HTR-8/SVneo (cell line): ENCODE results near the gene DZIP1.
A peak's percentile ranks its signal among the peaks of the same experiment; 100 is the strongest.
"Not testable (repeated sequence)": the region's sequence is repeated elsewhere in the genome, so short reads cannot be mapped to it uniquely, and the experiment has no call there.

Source experiments
- DNase-seq: peaks from one replicate; pipeline ENCODE4 v3.0.0; 2011; ENCODE audit warnings: low spot score, mixed read lengths; ENCODE audit not compliant: insufficient read length
- FAIRE-seq: peaks from 2 replicates; lab custom pipeline; 2011; peaks lifted over from hg19 to GRCh38; lab: Jason Lieb, UNC

The DZIP1 gene, protein sequence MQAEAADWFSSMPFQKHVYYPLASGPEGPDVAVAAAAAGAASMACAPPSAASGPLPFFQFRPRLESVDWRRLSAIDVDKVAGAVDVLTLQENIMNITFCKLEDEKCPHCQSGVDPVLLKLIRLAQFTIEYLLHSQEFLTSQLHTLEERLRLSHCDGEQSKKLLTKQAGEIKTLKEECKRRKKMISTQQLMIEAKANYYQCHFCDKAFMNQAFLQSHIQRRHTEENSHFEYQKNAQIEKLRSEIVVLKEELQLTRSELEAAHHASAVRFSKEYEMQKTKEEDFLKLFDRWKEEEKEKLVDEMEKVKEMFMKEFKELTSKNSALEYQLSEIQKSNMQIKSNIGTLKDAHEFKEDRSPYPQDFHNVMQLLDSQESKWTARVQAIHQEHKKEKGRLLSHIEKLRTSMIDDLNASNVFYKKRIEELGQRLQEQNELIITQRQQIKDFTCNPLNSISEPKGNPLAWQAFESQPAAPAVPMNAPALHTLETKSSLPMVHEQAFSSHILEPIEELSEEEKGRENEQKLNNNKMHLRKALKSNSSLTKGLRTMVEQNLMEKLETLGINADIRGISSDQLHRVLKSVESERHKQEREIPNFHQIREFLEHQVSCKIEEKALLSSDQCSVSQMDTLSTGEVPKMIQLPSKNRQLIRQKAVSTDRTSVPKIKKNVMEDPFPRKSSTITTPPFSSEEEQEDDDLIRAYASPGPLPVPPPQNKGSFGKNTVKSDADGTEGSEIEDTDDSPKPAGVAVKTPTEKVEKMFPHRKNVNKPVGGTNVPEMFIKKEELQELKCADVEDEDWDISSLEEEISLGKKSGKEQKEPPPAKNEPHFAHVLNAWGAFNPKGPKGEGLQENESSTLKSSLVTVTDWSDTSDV

DNA sequence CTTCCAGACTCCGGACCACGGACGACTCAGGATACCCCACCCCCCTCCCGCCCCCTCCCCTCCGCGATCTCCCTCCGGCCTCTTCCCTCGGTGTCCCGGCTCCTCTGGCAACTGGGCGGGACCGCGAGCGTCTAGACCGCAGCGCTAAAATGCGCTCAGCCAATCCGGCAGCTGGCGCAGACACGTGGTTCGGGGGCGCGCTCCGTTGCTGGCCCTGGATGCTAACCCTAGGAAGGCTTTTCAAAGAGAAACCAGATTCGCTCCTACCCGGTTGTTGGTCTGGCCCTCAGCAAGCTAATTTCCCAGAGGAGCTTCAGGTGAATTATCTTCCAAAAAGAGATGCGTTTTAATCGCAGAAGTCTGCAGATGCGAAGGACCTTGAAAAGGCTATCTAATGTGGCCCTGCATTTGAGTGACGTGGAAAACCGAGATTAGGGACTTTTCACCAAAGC is at the start of gene DZIP1:
TSS of gene DZIP1 (minus strand) at position 106 of the 452 bp plus-strand sequence. CDS start 2,677 bp downstream, outside the sequence.
- DNase-seq (peak; percentile 75), FAIRE-seq (no peak)

DNA sequence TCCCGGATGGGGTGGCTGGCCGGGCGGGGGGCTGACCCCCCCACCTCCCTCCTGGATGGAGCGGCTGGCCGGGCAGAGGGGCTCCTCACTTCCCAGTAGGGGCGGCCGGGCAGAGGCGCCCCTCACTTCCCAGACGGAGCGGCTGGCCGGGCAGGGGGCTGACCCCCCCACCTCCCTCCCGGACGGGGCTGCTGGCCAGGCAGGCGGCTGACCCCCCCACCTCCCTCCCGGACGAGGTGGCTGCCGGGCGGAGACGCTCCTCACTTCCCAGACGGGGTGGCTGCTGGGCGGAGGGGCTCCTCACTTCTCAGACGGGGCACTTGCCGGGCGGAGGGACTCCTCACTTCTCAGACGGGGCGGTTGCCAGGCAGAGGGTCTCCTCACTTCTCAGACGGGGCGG is 46.5 kb upstream of the DZIP1 start:
- DNase-seq, FAIRE-seq: not testable (repeated sequence)

DNA sequence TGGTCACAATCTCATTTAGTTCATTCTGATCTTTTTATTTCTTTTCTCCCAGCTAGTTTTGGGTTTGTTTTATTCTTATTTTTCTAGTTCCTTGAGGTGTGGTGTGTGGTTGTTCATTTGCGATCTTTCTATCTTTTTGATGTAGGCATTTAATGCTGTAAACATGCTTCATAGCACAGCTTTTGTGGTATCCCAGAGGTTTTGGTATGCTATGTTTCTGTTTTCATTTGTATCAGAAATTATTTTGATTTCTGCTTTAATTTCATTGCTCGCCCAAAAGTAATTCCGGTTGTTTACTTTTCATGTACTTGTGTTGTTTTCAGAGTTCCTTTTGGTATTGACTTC is 45.0 kb upstream of the DZIP1 start:
- no peak for FAIRE-seq

DNA sequence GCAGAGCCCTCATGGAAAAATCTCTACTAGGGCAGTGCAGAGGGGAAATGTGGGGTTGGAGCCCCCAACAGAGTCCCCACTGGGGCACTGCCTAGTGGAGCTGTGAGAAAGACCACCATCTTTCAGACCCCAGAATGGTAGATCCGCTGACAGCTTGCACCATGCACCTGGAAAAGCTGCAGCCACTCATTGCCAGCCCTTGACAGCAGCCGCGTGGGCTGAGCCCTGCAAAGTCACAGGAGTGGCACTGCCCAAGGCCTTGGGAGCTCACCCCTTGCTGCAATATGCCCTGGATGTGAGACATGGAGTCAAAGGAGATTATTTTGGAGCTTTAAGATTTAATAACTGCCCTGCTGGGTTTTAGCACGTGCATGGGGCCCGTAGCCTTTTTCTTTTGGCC is 40.5 kb upstream of the DZIP1 start:
- not testable (repeated sequence) for FAIRE-seq

More for the DNA sequence above, 45.0 kb upstream of the DZIP1 start:
- DNase-seq: no peak

DNA sequence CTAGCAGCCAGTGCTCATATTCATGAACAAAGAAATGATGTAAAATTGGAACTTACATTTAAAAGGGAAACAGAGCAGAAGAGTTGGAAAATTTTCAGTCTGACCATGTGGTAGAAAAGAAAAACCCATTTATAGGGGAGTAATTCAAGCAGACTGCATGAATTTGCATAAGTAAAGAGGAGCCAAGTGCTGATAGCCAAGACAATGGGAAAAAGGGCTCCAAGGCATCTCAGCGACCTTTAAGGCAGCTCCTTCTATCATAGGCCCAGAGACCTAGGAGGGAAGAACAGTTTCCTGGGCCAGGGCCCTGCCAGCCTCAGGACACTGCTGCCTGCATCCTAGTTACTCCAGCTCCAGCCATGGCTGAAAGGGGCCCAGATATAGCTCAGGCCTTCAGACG is 39.9 kb upstream of the DZIP1 start:
- FAIRE-seq (no peak), DNase-seq (no peak)

More for the DNA sequence above, 40.5 kb upstream of the DZIP1 start:
- not testable (repeated sequence) for DNase-seq

DNA sequence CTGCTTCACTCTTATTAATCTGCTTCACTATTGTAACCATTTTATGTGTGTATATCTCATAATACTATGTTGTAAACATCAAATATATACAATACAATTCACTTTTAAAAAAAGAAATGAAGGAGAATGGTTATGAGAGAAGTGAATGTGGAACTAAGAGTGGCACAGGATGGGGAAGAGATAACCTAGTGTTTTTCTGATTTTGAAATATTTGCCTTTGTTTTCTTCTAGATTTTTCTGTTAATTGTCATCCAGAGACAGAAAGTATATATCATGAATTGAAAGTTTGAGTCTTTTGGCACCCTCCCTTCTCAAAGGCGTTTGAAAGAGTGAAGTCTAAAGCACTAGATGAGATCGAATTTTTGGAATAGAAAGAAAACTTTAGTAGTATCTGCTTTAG is 35.2 kb upstream of the DZIP1 start:
- DNase-seq: no peak
- FAIRE-seq: no peak

DNA sequence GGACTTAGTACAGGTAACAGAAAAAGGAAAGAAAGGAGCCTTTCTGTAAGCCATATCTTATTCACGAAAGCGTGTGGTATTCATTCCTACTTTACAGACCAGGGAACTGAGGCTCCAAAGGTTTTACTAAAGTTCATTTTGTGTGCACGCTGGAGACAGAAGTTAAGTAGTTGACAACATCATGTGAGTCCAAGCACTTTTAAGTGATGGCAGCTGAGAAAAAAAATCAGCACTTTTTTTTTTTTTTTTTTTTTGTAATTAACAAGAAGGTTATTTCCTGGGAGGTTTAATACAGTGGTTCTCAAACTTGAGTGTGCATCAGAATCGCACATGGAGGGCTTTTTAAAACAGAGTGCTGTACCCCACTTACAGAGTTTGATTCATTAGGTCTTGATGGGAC is 34.5 kb upstream of the DZIP1 start:
- DNase-seq (no peak), FAIRE-seq (no peak)

DNA sequence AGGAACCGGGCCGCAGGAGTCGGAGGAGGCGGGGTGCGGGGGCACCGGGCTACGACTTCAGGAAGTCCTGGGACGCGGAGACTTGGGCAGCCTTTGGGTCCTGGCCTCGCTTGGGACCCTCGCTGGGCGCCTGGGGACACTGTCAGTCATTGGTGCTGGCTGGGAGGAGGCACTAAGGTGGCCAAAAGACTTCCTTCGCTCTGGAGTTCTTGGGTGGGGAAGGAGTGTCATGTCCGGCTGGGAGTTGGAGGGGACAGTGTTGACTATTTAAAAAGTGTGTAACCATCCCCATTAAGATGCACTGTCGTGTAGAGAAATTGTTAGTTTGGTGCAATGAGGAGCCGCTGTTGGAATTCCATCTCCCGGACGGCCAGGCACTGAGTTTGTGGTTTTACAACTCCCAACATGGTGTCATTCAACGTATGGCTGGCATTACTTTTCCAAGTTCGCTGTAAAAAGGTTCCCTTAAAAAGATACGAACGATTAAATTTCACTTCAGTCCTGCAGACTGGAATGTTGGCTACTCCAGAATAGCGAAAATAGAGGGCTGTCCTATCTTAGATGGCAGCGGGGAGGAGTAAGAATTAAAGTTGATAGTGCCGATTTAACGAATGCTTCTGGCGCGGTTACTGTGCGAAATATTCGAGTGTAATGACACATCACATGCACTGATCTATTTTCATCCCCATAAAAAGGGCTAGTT is 33.2 kb upstream of the DZIP1 start:
- DNase-seq (no peak), FAIRE-seq (no peak)

DNA sequence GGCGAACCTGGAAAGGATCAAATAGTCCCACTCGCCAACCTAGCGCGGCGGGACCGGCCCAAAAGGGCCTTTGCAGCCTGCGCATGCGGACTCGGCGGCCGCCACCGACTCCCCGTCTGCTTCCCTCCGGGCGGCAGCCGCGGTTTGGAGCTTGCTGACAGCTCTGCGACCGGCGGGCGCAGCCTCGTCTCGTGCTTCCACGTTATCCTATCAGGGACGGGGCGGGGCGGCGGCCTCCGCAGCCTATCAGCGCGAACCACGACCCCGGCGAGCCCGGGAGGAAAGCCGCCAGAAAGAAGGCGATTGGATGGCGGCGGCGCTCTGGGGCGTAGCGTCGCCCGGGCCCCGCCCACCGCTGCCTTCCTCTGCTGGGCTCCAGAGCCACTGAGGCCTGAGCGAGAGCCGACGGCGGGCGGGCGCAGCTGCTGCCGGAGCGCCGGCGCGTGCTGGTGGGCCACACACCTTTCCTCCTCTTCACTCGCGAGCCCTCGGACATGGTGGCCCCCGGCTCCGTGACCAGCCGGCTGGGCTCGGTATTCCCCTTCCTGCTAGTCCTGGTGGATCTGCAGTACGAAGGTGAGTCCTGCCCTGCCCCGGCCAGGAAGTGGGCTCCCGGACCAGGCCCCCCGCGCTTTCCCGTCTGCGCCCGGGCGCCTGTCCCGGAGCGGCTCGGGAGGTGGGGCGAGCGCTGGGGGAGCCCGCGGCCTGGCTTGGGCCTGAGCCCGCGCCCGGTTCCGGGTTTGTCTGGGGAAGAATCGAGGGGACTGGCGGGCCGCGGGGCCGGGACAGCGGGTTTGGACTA is 32.5 kb upstream of the DZIP1 start, which contains the start of gene DNAJC3:
TSS of gene DNAJC3 (plus strand) at position 378 of the 802 bp plus-strand sequence. CDS start at position 495, 117 bp downstream.
- DNase-seq (peak; percentile 86), FAIRE-seq (peak; percentile 87)

DNA sequence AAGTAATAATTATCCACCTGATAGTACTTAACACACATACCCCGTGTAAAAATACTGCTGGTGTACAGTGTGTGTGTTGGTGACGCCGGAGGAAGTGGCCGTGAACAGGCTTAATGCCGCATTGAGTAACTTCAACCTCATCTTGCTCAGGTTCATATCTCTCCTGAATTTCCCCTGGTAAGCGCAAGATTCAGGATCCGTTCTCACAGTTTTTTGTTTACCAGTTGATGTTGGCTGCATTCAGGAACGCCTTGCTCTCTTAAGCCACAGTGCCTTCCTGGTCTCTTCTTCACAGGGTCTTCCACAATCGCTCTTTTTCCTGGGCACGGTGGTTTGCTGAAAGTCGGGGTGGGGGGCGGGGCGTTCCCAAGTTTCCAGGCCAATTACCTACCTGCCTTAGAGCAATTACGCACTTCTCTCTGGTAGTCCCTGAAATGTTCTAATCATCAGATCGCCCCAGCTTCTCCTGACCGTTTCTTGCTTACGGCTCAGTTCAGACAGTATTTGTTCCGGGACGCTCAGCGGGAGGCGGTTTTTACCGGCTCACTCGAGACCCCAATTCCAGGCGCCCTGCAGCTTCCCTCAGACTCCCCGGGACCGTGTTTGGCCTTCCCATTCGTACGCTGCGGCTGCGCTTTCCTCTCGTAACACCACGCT is 31.7 kb upstream of the DZIP1 start:
- DNase-seq (no peak), FAIRE-seq (no peak)

DNA sequence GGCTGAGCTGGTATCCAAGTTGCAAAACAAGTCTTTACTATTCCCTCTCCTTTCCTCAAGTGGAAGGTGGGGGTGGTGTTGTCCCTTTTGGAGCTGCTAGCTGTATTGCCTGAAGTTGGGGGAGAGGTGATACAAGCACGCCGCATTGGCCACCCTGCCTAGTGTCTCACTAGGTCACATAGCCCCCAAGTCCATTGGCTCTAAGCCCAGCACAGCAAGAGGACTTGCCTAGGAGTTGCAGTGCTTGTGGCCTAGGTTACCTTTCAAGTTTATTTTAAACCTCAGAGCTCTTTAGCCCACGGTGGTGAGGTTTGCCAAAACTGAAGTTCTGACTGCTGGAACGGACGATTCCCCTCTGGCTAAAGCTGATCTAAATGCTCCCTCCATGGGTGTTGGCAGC is 27.1 kb upstream of the DZIP1 start:
- no peak for FAIRE-seq
- no peak for DNase-seq

DNA sequence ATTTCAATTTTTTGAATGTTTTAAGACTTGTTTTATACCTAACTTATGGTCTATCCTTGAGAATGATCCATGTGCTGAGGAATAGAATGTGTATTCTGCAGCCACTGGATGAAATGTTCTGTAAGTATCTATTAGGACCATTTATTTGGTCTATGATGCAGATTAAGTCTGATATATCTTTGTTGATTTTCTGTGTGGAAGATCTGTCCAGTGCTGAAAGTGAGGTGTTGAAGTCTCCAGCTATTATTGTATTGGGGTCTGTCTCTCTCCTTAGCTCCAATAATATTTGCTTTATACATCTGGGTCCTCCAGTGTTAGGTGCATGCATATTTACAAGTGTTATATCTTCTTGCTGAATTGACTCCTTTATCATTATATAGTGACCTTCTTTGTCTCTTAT is 22.7 kb upstream of the DZIP1 start:
- not testable (repeated sequence) for DNase-seq, FAIRE-seq

DNA sequence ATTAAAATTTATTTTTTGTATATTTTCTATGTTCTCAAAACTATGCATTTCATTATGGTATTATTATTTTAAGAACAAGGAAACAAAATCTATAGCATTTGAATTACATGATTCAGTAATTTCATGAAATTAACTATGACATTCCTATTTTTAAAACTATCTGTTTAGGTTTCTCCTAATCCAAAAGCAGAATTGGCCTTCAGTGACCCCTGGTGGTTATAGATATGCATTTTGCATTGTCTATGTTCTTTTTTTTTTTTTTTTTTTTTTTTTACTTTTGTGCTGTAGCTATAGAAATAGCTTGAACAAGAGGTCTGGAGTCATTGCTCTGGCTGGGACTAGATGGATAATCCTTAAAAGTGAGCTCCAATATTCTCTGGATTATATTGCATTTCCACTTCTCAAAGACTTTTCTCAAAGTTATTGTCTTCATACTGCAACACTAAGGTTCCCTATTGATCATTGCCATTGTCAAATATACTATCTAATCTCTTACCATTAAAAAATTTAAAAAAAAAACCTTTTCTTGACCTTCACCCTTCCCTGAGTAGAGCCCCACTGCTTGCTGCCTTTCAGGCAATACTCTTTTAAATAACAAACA is 16.6 kb upstream of the DZIP1 start:
- DNase-seq (no peak), FAIRE-seq (no peak)

DNA sequence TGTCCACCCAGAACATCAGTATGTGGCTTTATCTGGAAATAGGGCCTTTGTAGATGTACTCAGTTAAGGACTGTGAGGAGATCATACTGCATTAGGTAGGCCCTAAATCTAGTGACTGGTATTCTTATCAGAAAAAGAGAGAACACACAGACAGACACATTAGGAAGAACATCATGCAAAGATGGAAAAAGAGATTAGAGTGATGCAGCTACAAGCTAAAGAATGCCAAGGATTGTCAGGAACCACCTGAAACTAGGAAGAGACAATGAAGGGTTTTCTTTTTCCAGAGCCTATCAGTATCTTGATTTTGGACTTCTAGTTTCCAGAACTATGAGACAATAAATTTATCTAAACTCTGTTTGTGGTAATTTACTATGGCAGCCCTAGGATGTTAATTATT is 15.0 kb upstream of the DZIP1 start:
- FAIRE-seq (no peak), DNase-seq (no peak)

DNA sequence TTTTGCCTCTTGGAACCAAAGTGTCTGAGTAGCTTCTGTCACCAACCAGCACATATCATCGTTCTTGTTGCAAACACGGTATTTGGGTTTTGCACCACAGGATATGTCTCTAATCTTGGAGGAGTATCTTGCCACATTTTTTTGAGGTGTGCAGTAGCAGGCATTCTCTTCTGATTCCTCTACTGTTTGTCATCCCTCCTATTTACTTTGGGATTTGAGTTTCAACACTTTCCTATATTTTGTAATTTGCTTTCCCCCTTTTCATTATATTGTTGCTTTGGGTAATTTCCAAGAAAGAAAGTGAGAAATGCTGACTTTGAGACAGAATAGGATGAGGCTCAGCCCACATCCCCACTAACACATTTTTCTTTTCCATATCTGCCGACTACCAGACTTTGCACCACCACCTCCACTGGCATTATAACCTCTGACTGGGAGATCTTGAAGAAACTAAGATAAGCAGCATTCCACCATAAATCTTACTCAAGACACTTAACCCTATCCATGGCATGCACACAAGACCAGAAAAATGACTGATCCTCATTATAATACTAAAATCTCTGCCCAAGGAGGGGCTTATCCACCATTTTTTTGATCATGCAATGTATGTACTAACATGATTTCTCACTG is 12.0 kb upstream of the DZIP1 start:
- DNase-seq (no peak), FAIRE-seq (no peak)

DNA sequence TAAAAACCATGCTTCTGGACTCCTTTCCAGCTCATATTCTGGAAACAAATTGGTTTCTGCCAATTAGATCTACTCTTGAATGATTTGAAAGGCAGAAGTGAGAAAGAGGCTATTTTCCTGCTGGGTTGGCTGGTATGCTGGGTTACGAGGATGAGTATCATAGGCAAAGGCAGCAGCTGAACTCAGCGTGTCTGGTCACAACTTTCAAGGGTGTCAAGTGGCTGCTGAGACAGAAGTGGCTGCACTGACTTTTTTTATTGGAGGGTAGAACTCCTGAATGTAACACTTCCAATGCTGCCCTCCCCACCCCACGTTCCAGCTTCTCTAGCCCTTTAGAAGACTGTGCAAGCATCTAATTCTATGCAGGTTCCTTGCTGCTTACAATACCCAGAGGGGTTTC is 8.3 kb upstream of the DZIP1 start:
- FAIRE-seq: no peak
- no peak for DNase-seq

DNA sequence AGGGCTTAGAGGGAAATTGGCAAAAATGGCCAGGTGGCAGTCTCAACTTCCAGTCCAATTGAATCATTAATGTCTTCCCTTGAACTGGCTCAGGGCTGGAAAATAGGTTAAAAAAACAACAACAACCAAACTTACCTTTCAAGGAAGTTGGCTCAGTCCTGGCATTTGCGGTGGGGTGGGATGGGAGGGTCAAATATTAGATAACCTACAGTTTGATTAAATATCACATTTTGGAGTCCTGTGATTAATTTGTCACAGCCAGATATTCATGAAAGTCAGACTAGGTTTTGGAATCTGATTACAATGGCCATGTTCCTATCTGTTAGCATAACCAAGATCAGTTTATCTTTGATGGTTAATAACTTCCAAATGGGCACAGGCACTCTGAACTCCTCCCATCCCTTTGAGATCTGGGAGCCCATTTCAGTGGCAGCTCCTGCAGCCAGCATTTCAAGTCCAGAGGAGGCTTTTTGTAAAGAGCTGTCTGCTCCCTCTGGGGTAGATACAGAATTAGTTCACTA is 7.8 kb upstream of the DZIP1 start:
- FAIRE-seq (no peak), DNase-seq (no peak)

DNA sequence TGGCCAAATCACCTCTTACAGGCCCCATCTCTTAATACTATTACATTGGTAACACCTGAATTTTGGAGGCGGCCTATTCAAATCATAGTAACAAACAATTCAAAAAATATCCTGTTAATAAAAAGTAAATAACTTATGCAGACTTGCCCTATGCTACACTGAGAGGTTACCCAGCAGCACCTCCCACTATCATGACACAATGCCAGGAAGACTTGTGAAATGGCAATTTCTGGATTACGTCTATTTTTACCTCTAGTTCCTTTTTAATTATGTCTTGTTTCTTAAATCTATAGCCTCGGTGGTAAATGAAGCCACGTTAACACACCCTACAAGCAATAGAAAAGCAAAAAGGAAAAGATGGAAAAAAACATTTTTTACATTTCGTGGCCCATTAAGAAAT is 6.2 kb upstream of the DZIP1 start:
- DNase-seq: no peak
- FAIRE-seq: no peak
